GM12801 (cell line): ENCODE measurements around the gene SLC24A5.

ENCODE experiments used
- CTCF ChIP-seq: IDR thresholded peaks from one replicate; pipeline ENCODE4 v1.5.1; 2011; ENCODE audit warnings: control low read depth; ENCODE audit not compliant: insufficient read length; ENCODE audit errors: extremely low read depth

SLC24A5 gene

DNA sequence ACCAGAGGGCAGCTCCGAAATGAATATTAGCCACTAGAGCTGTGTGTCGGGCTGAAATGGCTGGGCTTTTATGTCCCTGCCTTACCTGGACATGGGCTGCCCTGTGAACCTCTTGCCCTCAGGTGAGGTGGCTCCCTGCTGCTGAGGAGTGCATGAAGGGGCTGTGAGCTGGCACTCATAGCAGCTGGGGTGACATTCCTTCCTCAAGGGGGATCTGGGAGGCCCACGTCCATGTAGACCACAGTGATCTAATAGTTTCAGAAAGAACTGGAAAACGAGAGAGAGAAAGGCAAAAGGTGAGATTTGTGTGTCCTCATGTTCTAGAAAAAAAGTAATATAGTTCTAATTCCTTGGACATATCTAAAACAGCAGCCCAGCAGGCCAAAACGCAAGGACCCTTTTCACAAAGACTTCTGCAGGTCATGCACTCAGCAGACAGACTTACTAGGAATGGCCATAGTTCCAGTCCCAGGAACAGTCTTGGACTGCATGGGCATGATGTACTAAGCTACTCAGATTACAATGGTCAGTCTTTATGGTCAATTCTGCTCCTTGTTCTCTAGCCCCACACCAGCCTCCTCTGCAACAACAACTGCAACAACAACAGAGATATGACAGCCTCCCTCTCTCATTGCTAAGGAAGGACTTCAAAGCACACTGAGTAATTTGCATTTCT lies 10.8 kb upstream of the SLC24A5 start:
- no peak for TF ChIP-seq CTCF

- no peak for TF ChIP-seq CTCF
Measured at GRCh38 chr15:48112242-48112641, 8.5 kb upstream of the SLC24A5 start.

DNA sequence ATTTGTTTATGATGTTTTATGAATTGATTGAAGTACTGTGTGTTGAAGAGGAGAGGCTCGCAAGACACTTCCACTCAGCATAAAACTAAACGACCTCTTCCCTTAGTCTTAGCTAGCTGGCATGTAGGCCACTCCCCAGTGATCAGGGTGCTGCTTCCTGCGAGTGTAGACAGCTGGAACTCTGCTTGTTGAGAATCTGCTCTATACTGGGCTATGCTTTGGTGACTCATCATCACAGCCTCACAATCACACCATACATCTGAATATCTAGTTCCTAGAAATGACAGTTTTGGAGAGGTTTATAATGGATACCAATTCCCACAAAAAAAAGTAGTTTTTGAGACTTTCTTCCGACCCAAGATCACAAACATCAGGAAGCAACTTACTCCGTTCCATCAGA lies 1.5 kb upstream of the SLC24A5 start:
- no peak for TF ChIP-seq CTCF

DNA sequence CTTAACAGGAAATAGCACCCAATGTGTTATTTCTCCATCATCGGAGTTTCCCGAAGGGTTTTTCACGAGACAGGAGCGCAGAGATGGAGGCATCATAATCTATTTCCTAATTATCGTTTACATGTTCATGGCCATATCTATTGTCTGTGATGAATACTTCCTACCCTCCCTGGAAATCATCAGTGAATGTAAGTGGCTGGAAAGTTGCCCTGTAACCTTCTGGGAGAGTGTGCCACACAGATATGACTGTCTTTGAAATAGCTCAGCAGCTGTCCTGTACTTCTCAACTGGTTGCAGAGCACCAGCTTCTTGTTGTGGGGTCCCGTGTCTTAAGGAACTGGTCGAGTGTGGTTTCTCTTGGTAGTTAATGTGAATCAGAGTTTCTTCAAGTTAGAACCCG lies 1.1 kb downstream of the SLC24A5 start:
- no peak for TF ChIP-seq CTCF

GRCh38 chr15:48126667-48127355 lies 6.0 kb downstream of the SLC24A5 start:
- TF ChIP-seq CTCF: no peak

- no peak for TF ChIP-seq CTCF
Measured at GRCh38 chr15:48131324-48131723, 10.5 kb downstream of the SLC24A5 start.

DNA sequence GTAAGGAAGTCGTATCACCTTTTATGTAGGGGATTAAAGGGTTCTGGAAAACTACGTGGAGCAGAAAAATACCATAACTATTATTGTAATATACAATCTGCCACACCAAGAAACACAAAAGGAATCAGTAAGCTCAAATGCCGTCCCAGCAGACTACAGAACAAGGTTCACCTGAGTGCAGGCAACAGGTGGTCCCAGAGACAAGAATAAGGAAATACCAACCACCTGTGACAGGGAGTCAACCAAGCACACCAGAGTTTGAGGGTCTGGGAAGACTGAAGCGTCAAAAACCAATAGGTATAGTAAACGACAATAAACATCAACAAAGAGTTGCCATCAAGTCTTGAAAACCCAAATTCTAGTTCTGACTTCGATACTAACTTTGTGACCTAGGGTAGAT lies 12.1 kb downstream of the SLC24A5 start:
- TF ChIP-seq CTCF: no peak
